AG08395 (cell line): ENCODE results near the gene FAHD2B.
"Not testable (repeated sequence)": the region's sequence is repeated elsewhere in the genome, so short reads cannot be mapped to it uniquely, and the experiment has no call there.

Experiments used
- DNase-seq: peaks from one replicate; pipeline ENCODE4 v3.0.0; 2012; ENCODE audit warnings: mixed read lengths, low spot score

FAHD2B gene

DNA sequence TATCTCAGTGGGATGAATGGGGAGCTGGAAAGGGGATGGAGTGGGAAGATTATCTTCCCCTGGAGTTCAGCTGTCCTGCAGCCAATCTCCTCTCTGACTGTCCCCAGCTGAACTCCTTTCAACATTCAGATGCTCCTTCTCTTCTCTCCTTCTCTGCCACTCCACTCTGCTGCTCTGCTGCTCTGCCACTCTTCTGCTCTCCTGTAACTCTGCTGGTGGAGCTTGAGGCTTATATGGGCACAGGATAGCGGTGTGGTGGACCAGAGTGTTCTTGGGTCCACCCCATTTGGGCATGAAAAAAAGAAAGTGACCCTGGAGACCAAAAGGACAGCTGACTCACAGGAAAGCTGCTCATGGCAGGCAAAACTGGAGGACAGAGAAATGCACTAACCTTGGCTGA is 26.6 kb downstream of the FAHD2B start:
- DNase-seq, result no peak

DNA sequence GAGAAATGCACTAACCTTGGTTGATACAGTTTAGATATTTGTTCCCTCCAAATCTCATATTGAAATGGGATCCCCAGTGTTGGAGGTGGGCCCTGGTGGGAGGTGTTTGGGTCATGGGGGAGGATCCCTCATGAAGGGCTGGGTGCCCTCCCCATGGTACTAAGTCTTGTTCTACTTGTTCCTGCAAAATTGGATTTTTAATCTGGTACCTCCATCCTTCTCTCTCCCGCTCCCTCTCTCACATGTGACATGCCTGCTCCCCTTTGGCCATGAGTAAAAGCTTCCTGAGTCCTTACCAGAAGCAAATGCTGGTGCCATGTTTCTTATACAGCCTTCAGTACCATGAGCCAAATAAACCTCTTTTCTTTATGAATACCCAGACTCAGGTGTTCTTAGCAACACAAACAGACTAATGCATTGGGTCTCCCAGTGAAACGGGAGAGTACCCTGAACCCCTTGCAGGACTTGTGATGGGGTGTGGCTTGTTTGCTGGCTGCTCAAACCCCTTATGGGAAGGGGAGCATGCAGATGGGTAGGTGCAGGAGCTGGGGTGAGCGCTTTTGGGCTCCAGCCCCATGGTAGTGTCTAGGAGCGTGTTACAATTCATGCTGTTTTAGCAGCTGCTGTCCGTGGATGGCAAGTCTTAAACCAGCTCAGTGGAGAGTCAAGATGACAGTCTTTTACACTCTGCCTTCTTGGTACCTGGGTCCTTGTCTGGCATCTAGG is 27.2 kb downstream of the FAHD2B start:
- no peak for DNase-seq

DNA sequence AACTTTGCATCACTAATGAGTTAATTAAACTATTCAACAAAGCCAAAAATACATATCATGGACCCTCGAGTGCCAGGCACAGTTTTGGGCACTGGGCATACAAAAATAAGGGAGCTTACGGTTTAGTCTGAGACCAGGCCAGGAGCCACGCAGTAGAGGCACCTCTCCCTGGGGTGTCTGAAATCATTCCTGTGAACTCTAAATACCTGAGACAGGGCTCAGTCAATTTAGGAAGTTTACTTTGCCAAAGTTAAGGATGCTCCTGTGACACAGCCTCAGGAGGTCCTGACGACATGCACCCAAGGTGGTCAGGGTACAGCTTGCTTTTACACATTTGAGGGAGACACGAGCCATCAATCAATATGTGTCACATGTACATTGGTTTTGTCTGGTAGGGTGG is 28.7 kb downstream of the FAHD2B start:
- not testable (repeated sequence) for DNase-seq

DNA sequence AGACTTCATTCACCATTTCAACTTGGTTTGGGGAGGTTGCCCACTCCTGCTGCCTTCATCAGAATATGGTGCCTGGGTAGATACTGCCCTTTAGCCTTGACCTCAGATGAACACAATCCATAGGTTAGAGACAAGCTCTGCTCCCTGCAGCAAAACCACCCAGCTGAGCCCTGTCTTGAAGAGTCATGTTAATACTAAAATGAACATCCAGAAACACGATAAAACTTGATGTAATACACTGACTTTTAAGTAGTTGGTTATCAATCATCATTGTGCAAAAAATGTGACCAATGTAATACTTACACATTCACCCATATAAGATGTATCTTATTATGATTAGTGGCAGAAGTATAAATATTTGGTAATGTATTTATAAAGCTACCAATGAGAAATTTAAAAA is 32.7 kb downstream of the FAHD2B start:
- not testable (repeated sequence) for DNase-seq

DNA sequence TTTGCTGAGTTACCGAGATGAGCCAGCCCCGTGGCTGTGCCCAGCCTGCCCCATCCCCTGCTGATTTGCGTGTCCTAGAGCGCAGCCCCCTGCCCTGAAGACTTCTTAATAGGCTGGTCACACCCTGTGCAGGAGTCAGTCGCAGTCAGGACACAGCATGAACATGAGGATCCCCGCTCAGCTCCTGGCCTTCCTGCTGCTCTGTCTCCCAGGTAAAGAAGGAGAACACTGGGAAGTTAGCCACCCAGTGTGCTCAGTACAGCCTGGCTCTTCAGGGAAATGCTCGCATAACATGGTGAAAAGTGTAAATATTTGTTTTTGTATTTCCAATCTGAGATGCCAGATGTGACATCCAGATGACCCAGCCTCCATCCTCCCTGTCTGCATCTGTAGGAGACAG is 34.9 kb downstream of the FAHD2B start:
- not testable (repeated sequence) for DNase-seq

DNA sequence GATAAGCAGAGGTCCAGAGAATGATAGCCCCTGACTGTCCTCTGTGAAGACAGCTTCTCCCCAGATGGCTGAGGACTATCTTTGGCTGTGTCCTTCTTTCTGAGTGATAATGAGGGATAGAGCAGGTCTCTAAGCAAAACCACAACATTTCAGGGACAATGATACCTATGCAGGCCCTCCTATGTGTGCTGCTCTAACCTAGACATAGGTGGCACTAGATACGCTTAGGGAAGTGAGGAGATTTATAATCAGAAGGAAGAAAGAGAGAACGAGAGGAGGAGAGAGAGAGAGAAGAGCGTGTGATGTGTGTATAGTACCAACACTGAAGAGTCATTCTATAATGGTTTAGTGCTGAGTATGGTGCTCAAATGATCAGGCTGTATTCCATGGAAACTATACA is 38.5 kb downstream of the FAHD2B start:
- DNase-seq, result not testable (repeated sequence)

DNA sequence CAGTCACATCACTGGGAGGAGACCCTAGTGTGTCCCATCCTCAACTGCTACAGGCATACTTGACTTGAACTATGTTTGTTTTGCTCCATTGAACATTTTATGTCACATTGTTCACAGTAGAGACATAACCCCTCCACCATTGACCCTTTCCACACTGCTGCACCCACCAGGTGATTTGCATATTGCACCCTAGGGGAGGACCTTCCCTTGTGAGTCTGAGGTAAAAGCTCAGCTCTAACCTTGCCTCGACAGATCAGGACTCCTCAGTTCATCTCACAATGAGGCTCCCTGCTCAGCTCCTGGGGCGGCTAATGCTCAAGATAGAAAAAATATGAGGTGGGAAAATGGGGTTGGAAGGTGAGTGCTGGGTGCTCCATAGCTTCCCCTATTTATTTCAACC is 44.6 kb downstream of the FAHD2B start:
- DNase-seq, result not testable (repeated sequence)

DNA sequence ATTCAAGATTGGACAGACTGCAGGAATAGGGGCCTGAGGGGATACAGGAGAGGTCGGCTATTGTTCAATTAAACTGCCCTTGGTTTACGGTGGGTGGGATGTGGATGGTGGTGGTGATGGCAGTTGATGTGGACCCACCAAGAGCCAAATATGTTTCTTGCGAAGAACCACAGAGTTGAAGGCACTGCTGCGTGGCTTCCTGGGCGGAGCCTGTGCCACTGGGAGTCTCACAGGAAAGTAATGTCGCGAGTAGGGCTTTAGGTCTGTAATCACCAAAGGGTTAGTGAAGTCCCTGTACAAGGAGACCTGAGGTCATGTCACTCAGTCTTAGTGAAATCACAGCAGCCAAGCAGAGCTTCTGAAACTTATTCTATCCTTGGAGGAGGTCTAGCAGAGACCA is 46.2 kb downstream of the FAHD2B start:
- not testable (repeated sequence) for DNase-seq

DNA sequence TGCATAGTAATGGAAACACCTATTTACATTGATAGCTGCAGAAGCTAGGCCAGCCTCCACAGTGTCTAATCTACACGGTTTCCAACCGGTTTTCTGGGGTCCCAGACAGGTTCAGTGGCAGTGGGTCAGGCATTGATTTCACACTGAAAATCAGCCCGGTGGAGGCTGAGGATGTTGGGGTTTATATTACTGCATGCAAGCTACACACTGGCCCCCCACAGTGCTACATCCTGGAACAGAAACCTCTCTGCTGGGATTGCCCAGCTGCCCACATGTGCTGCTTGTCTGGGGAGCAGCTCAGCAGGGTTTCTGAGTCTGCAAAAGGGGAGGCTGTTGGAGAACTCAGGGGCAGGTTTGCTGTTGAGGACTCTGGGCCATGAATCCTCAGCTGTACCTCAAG is 48.0 kb downstream of the FAHD2B start:
- DNase-seq, result not testable (repeated sequence)

DNA sequence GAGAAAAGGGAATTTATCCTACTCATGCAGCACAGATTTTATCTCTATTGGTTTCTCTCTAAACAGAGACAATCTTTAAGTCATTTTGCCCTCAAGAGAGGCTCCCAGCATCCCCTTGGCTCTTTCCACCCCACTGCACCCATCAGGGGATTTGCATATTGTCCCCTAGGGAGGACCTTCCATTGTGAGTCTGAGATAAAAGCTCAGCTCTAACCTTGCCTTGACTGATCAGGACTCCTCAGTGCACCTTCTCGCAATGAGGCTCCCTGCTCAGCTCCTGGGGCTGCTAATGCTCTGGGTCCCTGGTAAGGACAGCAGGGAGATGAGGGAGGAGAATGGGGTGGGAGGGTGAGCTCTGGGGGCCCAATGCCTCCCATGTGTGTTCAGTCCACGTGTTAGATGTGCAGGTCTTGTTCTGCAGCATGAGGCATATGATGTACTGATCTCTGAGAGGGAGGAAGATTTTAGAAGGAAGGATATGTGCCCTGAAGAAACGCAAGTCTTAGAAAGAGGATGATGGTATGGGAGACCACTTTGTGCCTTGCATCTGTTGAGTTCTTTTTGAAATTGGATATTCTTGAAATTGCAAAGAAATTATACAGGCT is 48.7 kb downstream of the FAHD2B start:
- DNase-seq, result not testable (repeated sequence)
